SK-N-SH (cell line): ENCODE measurements around the gene MOCS3.

Experiments
- JUND ChIP-seq: IDR thresholded peaks from 2 replicates; pipeline ENCODE4 v1.4.0; 2012
- RAD21 ChIP-seq: IDR thresholded peaks from 2 replicates; pipeline ENCODE4 v1.6.1; 2012; ENCODE audit warnings: mild to moderate bottlenecking, low read length

GRCh38 chr20:50913690-50914375, 44.8 kb upstream of the MOCS3 start:
- TF ChIP-seq RAD21 (no peak), JUND (peak; percentile 70)
